Gastroesophageal sphincter (tissue), 4 donors: ENCODE measurements around the gene ANKRD24. TPM values are rescaled to one million over a fixed set of nuclear protein-coding genes. Genes with fewer than 3 reads are reported as not detected.
"Not testable (repeated sequence)": the region's sequence is repeated elsewhere in the genome, so short reads cannot be mapped to it uniquely, and the experiment has no call there.

Source experiments
- ATAC-seq: fragments of 150-250 bp; one replicate; pipeline ENCODE4 v1.9.1; 2016; ENCODE audit warnings: mild to moderate bottlenecking, moderate library complexity
- H3K27ac ChIP-seq, 4 donors: fragments of 200-600 bp; sonication (generic) in 3 of 4; 1 replicate in 3 of 4; 2 replicates in 1 of 4; pipeline ENCODE4 v1.5.1; 2016 to 2019
- H3K27me3 ChIP-seq: fragments of 200-600 bp; sonication (generic); one replicate; pipeline ENCODE4 v1.5.1; 2019
- H3K36me3 ChIP-seq, 2 donors: fragments of 200-600 bp; sonication (generic); one replicate each; pipeline ENCODE4 v1.5.1; 2019; ENCODE audit warnings: control low read depth in 1 of 2
- H3K4me1 ChIP-seq, 3 donors: fragments of 200-600 bp; sonication (generic); 1 replicate in 2 of 3; 2 replicates in 1 of 3; pipeline ENCODE4 v1.5.1; 2016 to 2019; ENCODE audit warnings: control low read depth in 2 of 3
- H3K4me3 ChIP-seq, 2 donors: fragments of 200-600 bp; sonication (generic); one replicate each; pipeline ENCODE4 v1.5.1; 2019; ENCODE audit warnings: mild to moderate bottlenecking in 1 of 2, moderate library complexity in 1 of 2
- H3K9me3 ChIP-seq, 3 donors: fragments of 200-600 bp; sonication (generic); one replicate each; pipeline ENCODE4 v1.5.1; 2017 to 2019; ENCODE audit warnings: control low read depth in 2 of 3
- EP300 ChIP-seq: sonication (generic); formaldehyde crosslinking; IDR thresholded peaks from one replicate; pipeline ENCODE4 v1.6.1; 2017; ENCODE audit warnings: antibody characterized with exemption, mild to moderate bottlenecking
- POLR2A ChIP-seq, 2 donors: fragments of 450-650 bp; IDR thresholded peaks; one replicate each; pipeline ENCODE4 v1.6.1; 2017; ENCODE audit warnings: antibody characterized with exemption in 2 of 2, mild to moderate bottlenecking in 2 of 2, moderate library complexity in 1 of 2
- POLR2AphosphoS5 ChIP-seq: sonication (generic); formaldehyde crosslinking; IDR thresholded peaks from one replicate; pipeline ENCODE4 v1.6.1; 2017; ENCODE audit warnings: antibody characterized with exemption
- WGBS, 2 donors: methylation state at CpG; one replicate each; pipeline ENCODE4 v1.1.5; 2018; ENCODE audit warnings: low coverage in 1 of 2; 5-methylcytosine and 5-hydroxymethylcytosine counted together
- total RNA-seq, 4 donors: library from RNA; depleted of rRNA; stranded (reverse); fragments of >200 nt; gene quantifications; one replicate each; pipeline ENCODE4 v1.1.0, GENCODE V29; 2016
- TF ChIP-seq, protein P1 (sequence below), 4 experiments: fragments of 200-600 bp in 2 of 4; fragments of 450-650 bp in 2 of 4; sonication (generic) in 1 of 4; IDR thresholded peaks; one replicate each; pipeline ENCODE4 v1.5.1; 2017 to 2019; ENCODE audit warnings: antibody characterized with exemption in 4 of 4, mild to moderate bottlenecking in 2 of 4, moderate library complexity in 2 of 4

ANKRD24 gene
- total RNA-seq, 4 donors from 2014 or later, result 0.12 to 2.6 (median 1.2) TPM

DNA sequence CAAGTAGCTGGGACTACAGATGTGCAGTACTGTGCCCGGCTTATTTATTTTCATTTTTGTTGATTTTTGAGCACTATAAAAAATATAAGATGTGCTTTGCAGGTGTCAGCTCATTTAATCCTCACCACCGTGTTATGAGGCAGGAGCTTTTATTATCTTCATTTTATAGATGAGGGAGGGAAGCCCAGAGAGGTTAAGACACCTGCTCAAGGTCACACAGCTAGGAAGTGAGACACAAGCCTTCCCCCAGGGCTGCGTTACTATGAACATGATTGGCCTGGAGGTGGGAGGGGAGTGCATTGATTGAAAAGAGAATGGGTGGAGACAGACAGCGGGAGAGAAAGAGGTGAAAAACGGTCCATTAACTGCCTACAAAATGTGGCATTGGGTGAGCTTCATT lies 7.2 kb downstream of the ANKRD24 start:
- no peaks in the 10 kb centered on the region for H3K36me3 ChIP-seq
- WGBS, 2 donors, result 43 to 77% methylated on average over 1 to 5 of the region's 5 CpGs
- H3K4me3 ChIP-seq, result no peak overlapping the region
- H3K27ac ChIP-seq, result no peak overlapping the region
- no peak for ATAC-seq
- no peaks in the 10 kb centered on the region for H3K4me1 ChIP-seq
- H3K27me3 ChIP-seq, result peaks cover 80% of the 10 kb centered on the region
- no peaks in the 10 kb centered on the region for H3K9me3 ChIP-seq
- TF ChIP-seq EP300 (no peak), POLR2A (IDR thresholded peaks at IDR 0.05) (no peak), POLR2AphosphoS5 (no peak)
- TF ChIP-seq, protein P1, sequence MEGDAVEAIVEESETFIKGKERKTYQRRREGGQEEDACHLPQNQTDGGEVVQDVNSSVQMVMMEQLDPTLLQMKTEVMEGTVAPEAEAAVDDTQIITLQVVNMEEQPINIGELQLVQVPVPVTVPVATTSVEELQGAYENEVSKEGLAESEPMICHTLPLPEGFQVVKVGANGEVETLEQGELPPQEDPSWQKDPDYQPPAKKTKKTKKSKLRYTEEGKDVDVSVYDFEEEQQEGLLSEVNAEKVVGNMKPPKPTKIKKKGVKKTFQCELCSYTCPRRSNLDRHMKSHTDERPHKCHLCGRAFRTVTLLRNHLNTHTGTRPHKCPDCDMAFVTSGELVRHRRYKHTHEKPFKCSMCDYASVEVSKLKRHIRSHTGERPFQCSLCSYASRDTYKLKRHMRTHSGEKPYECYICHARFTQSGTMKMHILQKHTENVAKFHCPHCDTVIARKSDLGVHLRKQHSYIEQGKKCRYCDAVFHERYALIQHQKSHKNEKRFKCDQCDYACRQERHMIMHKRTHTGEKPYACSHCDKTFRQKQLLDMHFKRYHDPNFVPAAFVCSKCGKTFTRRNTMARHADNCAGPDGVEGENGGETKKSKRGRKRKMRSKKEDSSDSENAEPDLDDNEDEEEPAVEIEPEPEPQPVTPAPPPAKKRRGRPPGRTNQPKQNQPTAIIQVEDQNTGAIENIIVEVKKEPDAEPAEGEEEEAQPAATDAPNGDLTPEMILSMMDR (IDR thresholded peaks at IDR 0.05), result no peak

DNA sequence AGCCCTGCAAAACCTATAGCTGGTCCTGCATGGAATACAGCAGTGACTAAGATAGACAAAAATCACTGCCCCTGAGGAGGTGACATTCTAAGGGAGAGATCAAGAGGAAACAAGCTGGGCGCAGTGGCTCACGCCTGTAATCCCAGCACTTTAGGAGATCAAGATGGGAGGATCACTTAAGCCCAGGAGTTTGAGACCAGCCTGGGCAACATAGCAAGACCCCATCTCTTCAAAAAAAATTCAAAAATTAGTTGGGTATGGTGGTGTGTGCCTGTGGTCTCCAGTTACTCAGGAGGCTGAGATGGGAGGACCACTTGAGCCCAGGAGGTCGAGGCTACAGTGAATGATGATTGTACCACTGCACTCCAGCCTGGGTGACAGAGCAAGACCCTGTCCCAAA lies 10.0 kb downstream of the ANKRD24 start:
- peaks cover 85% of the 10 kb centered on the region for H3K27me3 ChIP-seq
- H3K36me3 ChIP-seq, H3K4me1 ChIP-seq, ATAC-seq, H3K9me3 ChIP-seq, H3K27ac ChIP-seq, H3K4me3 ChIP-seq: not testable (repeated sequence)
- WGBS, 2 donors, result 76 to 89% methylated on average over 3 of the region's 3 CpGs

DNA sequence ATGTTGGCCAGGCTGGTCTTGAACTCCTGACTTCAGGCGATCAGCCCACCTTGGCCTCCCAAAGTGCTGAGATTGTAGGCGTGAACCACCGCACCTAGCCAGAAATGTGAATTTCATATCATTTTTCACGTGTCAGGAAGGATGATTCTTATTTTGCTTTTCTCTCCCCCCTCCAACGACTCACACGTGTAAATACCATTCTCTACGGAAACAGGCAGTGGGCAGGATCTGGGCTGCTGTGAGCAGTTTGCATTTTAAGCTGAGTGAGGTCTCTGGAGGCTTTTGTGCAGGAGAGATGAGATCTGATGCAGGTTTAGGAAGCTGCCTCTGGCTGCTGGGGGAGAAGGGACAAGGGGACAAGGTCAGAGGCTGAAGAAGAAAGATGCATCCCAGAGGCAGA lies 11.9 kb downstream of the ANKRD24 start:
- Histone ChIP-seq H3K4me3 (no peak overlapping the region), H3K27me3 (peaks cover 97% of the 10 kb centered on the region), H3K9me3 (no peaks in the 10 kb centered on the region), H3K4me1 (peaks cover 0 to 10% (median 0%) of the 10 kb centered on the region in 3 donors), H3K27ac (no peak overlapping the region), H3K36me3 (no peaks in the 10 kb centered on the region)
- 7 to 44% methylated on average over 3 to 4 of the region's 7 CpGs for WGBS, 2 donors
- no peak for ATAC-seq
- TF ChIP-seq EP300 (no peak), POLR2A (IDR thresholded peaks at IDR 0.05) (no peak), POLR2AphosphoS5 (no peak)
- TF ChIP-seq, protein P1 (IDR thresholded peaks at IDR 0.05), result no peak

DNA sequence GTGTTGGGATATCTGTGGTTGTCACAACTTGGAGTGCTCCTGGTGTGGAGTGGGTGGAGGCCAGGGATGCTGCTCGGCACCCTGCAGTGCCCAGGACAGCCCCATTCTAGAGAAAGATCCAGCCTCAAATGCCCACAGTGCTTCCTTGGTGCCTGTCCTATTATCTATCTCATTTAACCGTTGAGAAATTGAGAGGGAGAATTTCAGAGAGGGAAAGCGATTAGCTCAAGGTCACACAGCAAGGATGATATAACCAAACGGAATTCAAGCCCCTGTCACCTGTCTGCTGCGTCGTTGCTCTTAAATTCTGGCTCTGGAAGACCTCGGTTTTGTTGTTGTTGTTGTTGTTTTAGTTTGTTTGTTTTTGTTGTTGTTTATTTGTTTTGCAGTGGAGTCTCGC lies 13.5 kb downstream of the ANKRD24 start:
- H3K27me3 ChIP-seq, result peaks cover 100% of the 10 kb centered on the region
- TF ChIP-seq POLR2A (IDR thresholded peaks at IDR 0.05), result no peak
- TF ChIP-seq, protein P1 (IDR thresholded peaks at IDR 0.05), result no peak
- TF ChIP-seq EP300, result no peak
- ATAC-seq, result no peak
- peaks cover 0 to 10% (median 0%) of the 10 kb centered on the region in 3 donors for H3K4me1 ChIP-seq
- WGBS, 2 donors, result 61 to 70% methylated on average over 7 of the region's 8 CpGs
- no peak overlapping the region for H3K27ac ChIP-seq
- no peaks in the 10 kb centered on the region for H3K36me3 ChIP-seq
- no peak overlapping the region for H3K4me3 ChIP-seq
- no peaks in the 10 kb centered on the region for H3K9me3 ChIP-seq

DNA sequence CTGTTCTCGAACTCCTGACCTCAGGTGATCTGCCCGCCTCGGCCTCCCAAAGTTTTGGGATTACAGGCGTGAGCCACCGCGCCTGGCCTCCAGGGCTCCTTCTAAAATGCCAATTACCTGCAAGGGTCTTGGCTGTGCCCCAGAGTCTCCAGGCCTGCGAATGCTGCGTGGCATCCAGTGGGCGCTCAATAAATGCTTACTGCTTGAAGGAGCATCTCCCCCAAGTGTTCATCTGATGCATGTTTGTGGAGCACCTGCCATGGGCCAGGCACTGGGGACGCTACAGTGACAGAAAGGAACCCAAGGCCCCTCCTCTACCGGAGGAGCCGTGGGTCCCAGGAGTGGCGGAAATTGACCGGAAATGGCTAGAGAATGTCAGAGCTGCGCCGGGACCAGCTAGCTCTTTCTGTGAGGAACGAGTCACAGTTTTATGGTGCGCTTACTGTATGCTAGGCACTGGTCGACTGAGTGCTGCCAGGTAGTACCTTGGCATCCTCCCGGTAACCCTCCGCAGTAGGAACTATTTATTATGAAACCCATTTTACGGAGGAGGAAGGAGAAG lies 14.2 kb downstream of the ANKRD24 start:
- Histone ChIP-seq H3K36me3 (no peaks in the 10 kb centered on the region), H3K4me1 (peaks cover 0 to 10% (median 0%) of the 10 kb centered on the region in 3 donors), H3K27me3 (peaks cover 95% of the 10 kb centered on the region), H3K9me3 (no peaks in the 10 kb centered on the region), H3K27ac (no peak overlapping the region), H3K4me3 (no peak overlapping the region)
- WGBS, 2 donors, result 64% methylated on average over 2 of the region's 22 CpGs; no CpG with 5 or more reads in 1 of the 2 donors
- ATAC-seq, result no peak
- TF ChIP-seq EP300, result no peak
- no peak for TF ChIP-seq POLR2AphosphoS5
- TF ChIP-seq, protein P1 (IDR thresholded peaks at IDR 0.05), result no peak
- no peak for TF ChIP-seq POLR2A (IDR thresholded peaks at IDR 0.05)
